Loucy (cell line): ENCODE data around the gene FTSJ3.

Experiments used
- H2AFZ ChIP-seq: fragments of 200-600 bp; sonication (generic); 2 replicates; pipeline ENCODE4 v1.6.0; 2016; ENCODE audit warnings: antibody characterized with exemption, mild to moderate bottlenecking, low read length, moderate library complexity
- H3F3A ChIP-seq: fragments of 200-600 bp; 2 replicates; pipeline ENCODE4 v1.6.0; 2016; ENCODE audit warnings: antibody characterized with exemption, low read depth, mild to moderate bottlenecking
- H3K27me3 ChIP-seq: fragments of 200-600 bp; sonication (generic); 2 replicates; pipeline ENCODE4 v1.6.1; 2014; ENCODE audit warnings: low read length, mild to moderate bottlenecking; ENCODE audit not compliant: insufficient read depth, poor library complexity, severe bottlenecking
- H3K36me3 ChIP-seq: fragments of 200-600 bp; sonication (generic); 2 replicates; pipeline ENCODE4 v1.6.1; 2016; ENCODE audit warnings: low read length; ENCODE audit not compliant: insufficient read depth
- H3K4me1 ChIP-seq: fragments of 200-600 bp; sonication (generic); 2 replicates; pipeline ENCODE4 v1.5.1; 2014; ENCODE audit warnings: low read length, mild to moderate bottlenecking; ENCODE audit not compliant: insufficient read depth, poor library complexity, severe bottlenecking
- H3K4me2 ChIP-seq: fragments of 200-600 bp; sonication (generic); 2 replicates; pipeline ENCODE4 v1.6.0; 2014; ENCODE audit warnings: antibody characterized with exemption, low read length, low read depth, mild to moderate bottlenecking; ENCODE audit not compliant: poor library complexity, severe bottlenecking
- H3K4me3 ChIP-seq: fragments of 200-600 bp; sonication (generic); 2 replicates; pipeline ENCODE4 v1.5.1; 2014; ENCODE audit warnings: low read length, mild to moderate bottlenecking, mixed read lengths; ENCODE audit not compliant: poor library complexity, severe bottlenecking
- H3K79me2 ChIP-seq: fragments of 200-600 bp; sonication (generic); 2 replicates; pipeline ENCODE4 v1.6.1; 2014; ENCODE audit warnings: low read length; ENCODE audit not compliant: insufficient read depth
- H3K9ac ChIP-seq: fragments of 200-600 bp; sonication (generic); 2 replicates; pipeline ENCODE4 v1.6.0; 2014; ENCODE audit warnings: mild to moderate bottlenecking, low read depth, low read length, moderate library complexity; ENCODE audit not compliant: poor library complexity, severe bottlenecking
- H3K9me2 ChIP-seq: fragments of 200-600 bp; sonication (generic); replicated peaks from 2 replicates; pipeline ENCODE4 v1.6.1; 2016; ENCODE audit warnings: low read depth, low read length, mixed read lengths
- H3K9me3 ChIP-seq: fragments of 200-600 bp; sonication (generic); 2 replicates; pipeline ENCODE4 v1.6.1; 2014; ENCODE audit warnings: mild to moderate bottlenecking, antibody characterized with exemption, low read length, low read depth; ENCODE audit not compliant: insufficient read depth
- H4K20me1 ChIP-seq: fragments of 200-600 bp; sonication (generic); 2 replicates; pipeline ENCODE4 v1.6.0; 2014; ENCODE audit warnings: antibody characterized with exemption, low read length, mild to moderate bottlenecking; ENCODE audit not compliant: insufficient read depth, poor library complexity, severe bottlenecking
- CTCF ChIP-seq: fragments of 200-600 bp; sonication (generic); conservative IDR thresholded peaks from 2 replicates; pipeline ENCODE4 v1.5.1; 2014; ENCODE audit warnings: mild to moderate bottlenecking, antibody characterized with exemption, low read length
- EZH2phosphoT487 ChIP-seq: fragments of 200-600 bp; IDR thresholded peaks from 2 replicates; pipeline ENCODE4 v1.6.1; 2018; ENCODE audit warnings: antibody characterized with exemption, mild to moderate bottlenecking, moderate library complexity, borderline replicate concordance

Gene FTSJ3

GRCh38 chr17:63827801-63828221, 348 bp upstream of the FTSJ3 start:
- Histone ChIP-seq H3K9ac (peak overlapping the region; percentile 89), H3F3A (no peaks in the 10 kb centered on the region; the same call in 1 of the 2 replicates), H3K4me2 (peak overlapping the region; percentile 82), H3K9me3 (no peaks in the 10 kb centered on the region), H3K27me3 (no peaks in the 10 kb centered on the region), H3K4me3 (peak overlapping the region; percentile 87), H3K36me3 (peaks cover 58% of the 10 kb centered on the region), H2AFZ (peak overlapping the region; percentile 98), H4K20me1 (peaks cover 36% of the 10 kb centered on the region), H3K79me2 (peaks cover 92% of the 10 kb centered on the region), H3K9me2 (no peaks in the 10 kb centered on the region), H3K4me1 (peaks cover 71% of the 10 kb centered on the region)
- TF ChIP-seq EZH2phosphoT487 (no peak), CTCF (no peak)

- no peaks in the 10 kb centered on the region for H3K27me3 ChIP-seq
- H3K79me2 ChIP-seq: peaks cover 92% of the 10 kb centered on the region
- H3K4me3 ChIP-seq: peak overlapping the region; percentile 87
- H4K20me1 ChIP-seq: peaks cover 36% of the 10 kb centered on the region
- no peaks in the 10 kb centered on the region for H3K9me3 ChIP-seq
- H3F3A ChIP-seq: no peaks in the 10 kb centered on the region; the same call in 1 of the 2 replicates
- H3K4me1 ChIP-seq: peaks cover 70% of the 10 kb centered on the region
- peaks cover 58% of the 10 kb centered on the region for H3K36me3 ChIP-seq
- peak overlapping the region; percentile 82 for H3K4me2 ChIP-seq
- no peaks in the 10 kb centered on the region for H3K9me2 ChIP-seq
- H3K9ac ChIP-seq: peak overlapping the region; percentile 89
- peak overlapping the region; percentile 98 for H2AFZ ChIP-seq
- TF ChIP-seq EZH2phosphoT487 (no peak), CTCF (no peak)
These were observed 928 bp downstream of the FTSJ3 start for GRCh38 chr17:63826468-63827001.

- Histone ChIP-seq H3K9ac (no peak overlapping the region), H2AFZ (no peak overlapping the region), H3K9me3 (no peaks in the 10 kb centered on the region), H3K27me3 (no peaks in the 10 kb centered on the region), H3F3A (peaks cover 5% of the 10 kb centered on the region; the same call in 1 of the 2 replicates), H3K36me3 (peaks cover 56% of the 10 kb centered on the region), H3K79me2 (peaks cover 83% of the 10 kb centered on the region), H4K20me1 (peaks cover 27% of the 10 kb centered on the region), H3K4me1 (peaks cover 62% of the 10 kb centered on the region), H3K4me2 (peak overlapping the region; percentile 82), H3K4me3 (no peak overlapping the region), H3K9me2 (no peaks in the 10 kb centered on the region)
- TF ChIP-seq CTCF: no peak
- no peak for TF ChIP-seq EZH2phosphoT487
These were observed 3.1 kb downstream of the FTSJ3 start for GRCh38 chr17:63824362-63824761.
